ENCODE measurements around the gene PJA1. TPM values are rescaled to one million over a fixed set of nuclear protein-coding genes. Genes with fewer than 3 reads are reported as not detected.

Gene PJA1, protein sequence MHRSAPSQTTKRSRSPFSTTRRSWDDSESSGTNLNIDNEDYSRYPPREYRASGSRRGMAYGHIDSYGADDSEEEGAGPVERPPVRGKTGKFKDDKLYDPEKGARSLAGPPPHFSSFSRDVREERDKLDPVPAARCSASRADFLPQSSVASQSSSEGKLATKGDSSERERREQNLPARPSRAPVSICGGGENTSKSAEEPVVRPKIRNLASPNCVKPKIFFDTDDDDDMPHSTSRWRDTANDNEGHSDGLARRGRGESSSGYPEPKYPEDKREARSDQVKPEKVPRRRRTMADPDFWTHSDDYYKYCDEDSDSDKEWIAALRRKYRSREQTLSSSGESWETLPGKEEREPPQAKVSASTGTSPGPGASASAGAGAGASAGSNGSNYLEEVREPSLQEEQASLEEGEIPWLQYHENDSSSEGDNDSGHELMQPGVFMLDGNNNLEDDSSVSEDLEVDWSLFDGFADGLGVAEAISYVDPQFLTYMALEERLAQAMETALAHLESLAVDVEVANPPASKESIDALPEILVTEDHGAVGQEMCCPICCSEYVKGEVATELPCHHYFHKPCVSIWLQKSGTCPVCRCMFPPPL
- 100 to 1,000 TPM in 3 of 4 donors, 10 to 100 TPM in 1; 88.0 to 112 (median 103) TPM for polyA plus RNA-seq (ENCODE audit: insufficient read length in 4 of 4)

DNA sequence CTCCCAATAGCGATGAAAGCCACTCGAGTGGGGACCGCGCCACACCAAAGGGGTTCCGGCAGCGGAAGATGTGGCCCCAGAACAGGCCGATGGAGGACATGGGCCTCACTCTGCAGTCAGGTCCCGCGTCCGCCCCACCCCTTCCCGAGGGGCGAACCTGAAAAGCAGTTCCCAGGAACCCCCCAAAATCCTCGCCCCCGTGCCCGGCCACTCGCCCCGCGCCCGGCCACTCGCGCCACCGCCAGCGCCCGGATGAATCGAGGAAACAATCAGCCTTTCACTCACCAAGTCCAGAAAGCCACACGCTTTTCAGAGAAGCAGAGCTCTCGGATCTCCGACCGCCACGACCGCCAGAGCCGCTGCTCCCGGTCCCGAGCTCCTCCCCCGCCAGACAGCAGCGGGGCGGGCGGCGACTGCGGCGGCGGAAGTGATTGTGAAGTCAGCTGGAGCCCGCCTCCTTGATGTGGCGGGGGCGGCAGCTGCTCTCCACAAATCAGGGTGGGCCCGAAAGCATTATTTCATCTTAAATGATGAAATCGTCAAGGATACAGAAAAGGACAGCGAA lies at the start of gene PJA1:
Gene PJA1, minus strand, starts transcription at position 367 of the 565 bp plus-strand sequence. CDS start 2,380 bp downstream, outside the sequence.
- peak in 1 of 4 donors; percentile 40 for DNase-seq (ENCODE audit: low read depth in 4 of 4, low spot score in 3 of 4)

DNA sequence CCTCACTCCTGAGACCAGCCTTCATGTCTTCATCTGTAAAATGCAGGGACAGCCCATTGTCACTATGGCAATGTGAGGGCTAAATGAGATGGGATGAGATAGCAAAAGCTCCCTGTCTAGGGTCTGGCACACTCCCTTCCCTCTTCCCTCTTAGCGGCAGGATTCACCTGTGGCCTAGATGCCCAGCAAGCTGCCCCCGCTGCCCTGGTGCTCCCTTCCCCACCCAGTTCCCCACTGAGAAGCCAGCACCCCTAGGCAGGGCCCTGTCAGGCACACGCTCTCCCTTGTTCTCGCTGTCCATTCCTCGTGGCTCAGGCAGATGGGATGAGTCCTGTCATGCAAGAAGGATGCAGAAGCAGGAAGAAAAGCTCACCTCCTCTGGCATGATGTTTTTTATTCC lies 49.2 kb upstream of the PJA1 start:
- DNase-seq (ENCODE audit: low read depth in 4 of 4, low spot score in 3 of 4): no peak

DNA sequence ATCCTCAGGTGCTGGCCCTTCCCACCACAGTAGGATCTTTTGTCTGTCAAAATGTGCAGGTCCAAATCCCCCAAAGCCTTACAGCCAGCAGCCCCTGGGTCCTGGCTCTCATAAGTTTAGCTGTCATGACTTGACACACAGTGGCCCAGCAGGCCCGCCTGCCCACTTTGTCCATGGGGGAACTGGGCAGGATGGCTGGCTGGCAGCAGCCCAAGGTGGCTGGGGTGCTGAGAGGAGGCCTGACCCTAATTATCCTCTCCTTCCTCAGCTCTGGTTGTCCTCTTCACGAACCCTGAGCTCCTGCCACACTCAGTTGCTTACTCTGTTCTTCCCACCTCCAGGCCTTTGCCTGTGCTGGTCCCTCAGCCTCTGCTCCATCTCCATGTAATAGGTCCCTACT lies 46.4 kb upstream of the PJA1 start:
- no peak for DNase-seq (ENCODE audit: low read depth in 4 of 4, low spot score in 3 of 4)

DNA sequence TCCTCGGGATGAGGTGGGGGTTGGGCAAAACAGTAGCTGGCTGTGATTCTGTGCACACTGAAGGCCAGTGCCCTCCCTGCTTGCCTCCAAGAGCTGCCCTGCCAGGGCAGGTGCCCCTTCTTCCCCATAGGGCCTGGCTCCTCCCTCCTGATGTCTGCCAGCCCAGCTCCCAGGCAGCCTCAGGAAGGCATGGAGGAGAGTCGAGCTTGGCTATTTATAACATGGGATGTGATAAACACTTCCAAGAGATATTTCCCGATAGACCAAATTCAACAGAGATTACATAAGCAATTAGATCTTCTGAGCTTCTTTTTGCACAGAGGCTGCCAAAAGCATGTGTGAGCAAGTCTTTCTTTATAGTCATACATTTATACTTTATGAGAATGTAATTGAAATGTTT lies 45.3 kb upstream of the PJA1 start:
- no peak for DNase-seq (ENCODE audit: low read depth in 4 of 4, low spot score in 3 of 4)

DNA sequence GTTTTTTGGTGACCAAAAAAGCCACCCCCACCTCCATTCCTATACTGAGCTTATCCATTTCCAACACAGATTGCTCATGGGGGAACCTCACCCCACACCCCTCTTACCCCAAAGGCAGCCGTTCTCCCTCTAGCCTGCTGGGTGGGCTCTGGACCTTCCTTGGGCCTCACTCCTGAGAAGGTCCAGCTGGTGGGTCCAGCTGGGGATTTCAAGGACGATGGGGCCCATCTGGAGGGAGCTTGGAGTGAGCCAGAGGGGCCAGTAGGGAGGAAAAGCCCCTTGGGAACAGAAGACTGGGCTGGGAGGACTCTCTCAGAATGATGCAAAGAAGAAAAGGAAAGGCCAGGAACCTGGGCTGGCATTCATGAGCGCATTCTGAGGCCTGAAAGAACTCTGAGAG lies 42.0 kb upstream of the PJA1 start:
- peak in 1 of 4 donors; percentile 36 for DNase-seq (ENCODE audit: low read depth in 4 of 4, low spot score in 3 of 4)

DNA sequence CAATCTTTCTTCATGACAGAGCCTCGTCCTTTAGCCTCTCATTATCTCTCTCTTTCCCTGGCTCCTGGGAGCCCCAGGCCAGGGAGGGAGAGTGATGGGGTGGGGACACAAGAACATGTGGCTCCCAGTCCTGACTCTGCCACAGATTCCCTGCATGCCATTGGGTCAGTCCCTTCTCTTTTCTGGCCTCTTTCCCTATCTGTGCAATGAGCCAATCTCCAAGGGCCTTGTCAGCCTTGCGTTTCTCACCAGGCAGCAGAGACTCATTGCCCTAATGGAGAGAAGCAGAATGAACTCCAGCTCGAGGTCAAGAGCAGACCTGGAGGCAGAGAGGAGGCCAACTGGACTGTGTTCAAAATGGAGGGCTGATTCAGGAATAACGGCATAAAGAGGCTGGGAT lies 38.4 kb upstream of the PJA1 start:
- DNase-seq (ENCODE audit: low read depth in 4 of 4, low spot score in 3 of 4): no peak

DNA sequence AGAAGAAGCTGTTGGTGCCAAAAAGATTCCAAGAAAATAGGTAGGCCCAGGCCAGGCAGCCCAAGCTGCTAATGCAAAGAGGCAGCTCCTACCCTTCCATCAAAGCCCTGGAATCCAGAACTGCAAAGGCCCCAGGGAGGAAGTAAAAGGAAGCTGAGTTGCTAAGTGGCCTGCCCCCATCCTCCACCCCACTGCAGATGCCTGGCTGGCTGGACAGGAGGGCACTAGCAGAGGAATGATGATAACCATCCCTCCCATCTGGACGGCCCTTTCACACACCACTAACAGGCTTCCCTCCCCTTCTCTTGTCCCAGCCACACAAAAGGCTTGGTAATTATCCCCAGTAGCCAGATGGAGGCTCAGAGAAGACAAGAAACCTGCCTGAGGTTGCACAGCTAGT lies 32.4 kb upstream of the PJA1 start:
- no peak for DNase-seq (ENCODE audit: low read depth in 4 of 4, low spot score in 3 of 4)

DNA sequence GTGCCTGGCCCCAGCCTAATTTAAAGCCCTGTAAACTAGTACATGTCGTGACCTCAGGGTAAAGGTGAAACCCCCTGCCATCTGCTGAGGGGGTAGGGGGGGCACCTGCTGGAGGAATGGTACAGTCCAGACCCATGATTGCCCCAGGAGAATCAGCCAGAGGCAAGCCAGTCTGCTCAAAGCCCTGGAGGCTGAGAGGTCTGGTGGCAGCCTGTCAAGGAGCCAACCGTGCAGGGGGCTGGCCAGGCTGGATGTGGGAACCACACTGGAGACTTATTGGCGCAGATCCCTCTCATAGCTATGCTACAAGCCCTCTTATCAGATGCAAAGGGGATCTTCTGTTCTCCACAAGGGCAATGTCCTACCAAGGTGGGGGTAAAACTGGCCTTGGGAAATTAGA lies 31.4 kb upstream of the PJA1 start:
- DNase-seq (ENCODE audit: low read depth in 4 of 4, low spot score in 3 of 4): no peak

DNA sequence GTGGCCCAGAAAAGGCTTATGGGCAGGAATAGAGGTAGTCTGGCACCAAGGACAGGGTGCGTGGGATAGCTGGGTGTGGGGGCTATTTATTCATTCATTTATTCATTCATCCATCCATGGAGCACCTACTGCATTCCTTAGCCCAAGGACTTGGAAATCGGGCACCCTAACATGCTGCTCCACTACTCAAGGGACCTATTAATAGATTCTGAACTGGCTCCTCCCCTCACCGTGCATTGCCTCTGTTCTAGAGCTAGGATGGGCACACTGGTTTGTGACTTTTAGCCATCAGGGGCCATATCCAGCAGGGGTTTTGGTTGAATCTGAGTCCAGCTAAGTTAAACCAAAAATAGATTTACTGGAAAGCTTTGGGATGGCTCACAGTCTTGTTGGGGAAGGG lies 30.6 kb upstream of the PJA1 start:
- no peak for DNase-seq (ENCODE audit: low read depth in 4 of 4, low spot score in 3 of 4)

DNA sequence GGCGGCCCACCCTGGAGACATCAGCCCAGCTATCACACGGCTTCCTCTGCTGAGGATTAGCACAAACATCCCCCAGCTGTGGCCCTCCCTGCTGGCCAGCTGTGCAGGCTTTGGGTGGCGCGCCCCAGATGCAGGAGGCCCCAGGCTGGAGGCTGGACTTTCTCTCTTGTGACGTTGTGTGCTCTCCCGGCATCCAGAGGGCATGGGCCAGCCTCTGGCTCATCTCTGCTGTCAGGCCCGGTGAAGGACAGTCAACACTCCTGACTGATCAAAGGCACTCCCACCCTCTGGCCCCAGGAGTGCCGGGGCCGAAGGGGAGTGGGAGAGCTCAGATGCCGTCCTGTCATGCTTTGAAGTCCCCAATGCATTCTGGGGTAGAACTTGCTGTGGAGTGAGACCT lies 29.9 kb upstream of the PJA1 start:
- no peak for DNase-seq (ENCODE audit: low read depth in 4 of 4, low spot score in 3 of 4)

DNA sequence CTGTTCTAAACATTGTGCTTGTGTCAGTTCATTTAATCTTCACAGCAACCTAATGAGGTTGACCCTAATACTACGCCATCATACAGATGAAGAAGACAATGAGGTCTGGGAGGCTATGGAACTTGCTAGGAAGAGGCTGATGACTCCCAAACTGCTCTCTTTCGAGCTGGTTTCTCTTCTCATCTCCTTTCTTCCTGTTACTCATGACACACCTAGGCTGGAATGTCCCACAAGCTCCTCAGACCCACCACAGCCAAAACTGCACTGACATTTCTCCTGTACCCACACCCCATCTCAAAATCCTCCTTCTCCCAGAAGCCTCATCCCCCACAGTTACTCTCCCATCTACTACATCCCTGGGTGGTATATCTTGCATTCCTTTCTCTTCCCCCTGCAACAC lies 27.4 kb upstream of the PJA1 start:
- no peak for DNase-seq (ENCODE audit: low read depth in 4 of 4, low spot score in 3 of 4)

DNA sequence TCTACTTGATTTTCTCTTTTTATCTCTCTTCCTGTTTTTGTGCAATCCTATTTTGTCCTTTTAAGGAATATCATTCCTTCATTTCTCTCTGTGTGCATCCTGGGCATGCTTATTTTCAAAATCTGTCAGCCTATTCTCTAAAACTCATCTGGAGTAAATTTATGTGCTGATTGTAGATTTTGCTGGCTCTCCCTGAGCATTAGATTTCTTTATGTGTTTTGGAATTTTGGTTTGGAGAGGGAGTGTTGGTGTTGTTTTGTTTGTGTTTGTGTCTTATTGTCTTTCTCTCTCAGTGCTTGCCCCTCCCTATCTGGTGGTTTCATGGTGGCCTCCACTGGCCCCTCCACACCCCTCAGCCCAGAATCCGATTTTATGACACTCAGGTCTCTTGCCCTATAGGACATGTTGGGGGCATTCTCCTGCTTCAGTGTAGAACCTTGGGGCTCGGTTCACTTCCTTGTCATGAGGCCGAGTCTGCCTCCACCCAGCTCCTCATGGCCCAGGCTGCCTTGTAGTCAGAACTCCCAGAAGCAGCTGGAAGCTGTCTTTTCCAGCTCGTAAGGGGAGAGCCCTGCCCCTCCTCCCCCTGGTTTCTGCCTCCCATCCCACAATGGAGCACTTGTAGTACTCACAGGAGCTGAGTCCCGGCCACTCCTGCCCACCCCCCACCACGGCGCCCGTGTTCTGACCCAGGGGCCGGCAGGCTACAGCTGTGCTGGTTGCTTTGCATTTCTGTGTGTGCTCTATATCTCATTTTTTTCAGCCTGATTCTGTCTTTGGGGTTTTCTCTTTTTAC lies 24.5 kb upstream of the PJA1 start:
- DNase-seq (ENCODE audit: low read depth in 4 of 4, low spot score in 3 of 4): peak in 1 of 4 donors; percentile 48

DNA sequence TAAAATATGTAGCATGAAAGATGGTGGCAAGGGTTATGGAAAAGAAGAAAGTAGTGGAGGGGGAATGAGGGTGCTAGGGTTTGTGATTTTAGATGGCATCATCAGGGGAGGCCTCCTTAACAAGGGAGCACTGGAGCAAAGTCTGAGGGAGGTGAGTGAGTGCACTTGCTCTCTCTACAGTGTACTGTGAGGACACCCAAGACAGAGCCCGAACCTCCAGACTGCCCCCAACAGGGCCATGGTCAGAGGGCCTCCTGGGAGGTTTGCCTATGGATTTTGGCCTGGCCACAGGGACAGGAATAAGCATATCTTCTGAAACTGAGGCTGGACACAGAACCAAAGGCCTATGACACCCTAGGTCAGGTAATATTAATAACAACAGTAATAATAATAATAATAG lies 21.4 kb upstream of the PJA1 start:
- no peak for DNase-seq (ENCODE audit: low read depth in 4 of 4, low spot score in 3 of 4)

DNA sequence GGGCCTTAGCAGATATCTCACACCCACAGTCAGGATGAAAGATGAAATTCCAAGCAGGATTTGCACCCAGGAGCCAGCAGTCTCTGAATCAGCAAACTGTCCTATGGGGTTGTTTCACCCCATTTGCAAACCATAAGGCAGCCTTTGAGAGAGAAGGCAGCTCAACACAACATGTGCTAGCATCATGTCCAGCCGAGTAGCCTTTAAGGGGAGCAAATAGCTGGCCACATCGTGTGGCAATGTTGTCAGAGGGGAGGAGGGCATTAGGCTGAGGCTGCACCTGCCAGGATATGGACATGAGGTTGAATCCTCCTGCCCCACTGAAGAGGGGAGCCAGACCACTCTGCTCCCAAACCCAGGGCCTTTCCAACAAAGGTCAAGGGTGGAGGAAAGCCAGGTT lies 20.6 kb upstream of the PJA1 start:
- no peak for DNase-seq (ENCODE audit: low read depth in 4 of 4, low spot score in 3 of 4)

DNA sequence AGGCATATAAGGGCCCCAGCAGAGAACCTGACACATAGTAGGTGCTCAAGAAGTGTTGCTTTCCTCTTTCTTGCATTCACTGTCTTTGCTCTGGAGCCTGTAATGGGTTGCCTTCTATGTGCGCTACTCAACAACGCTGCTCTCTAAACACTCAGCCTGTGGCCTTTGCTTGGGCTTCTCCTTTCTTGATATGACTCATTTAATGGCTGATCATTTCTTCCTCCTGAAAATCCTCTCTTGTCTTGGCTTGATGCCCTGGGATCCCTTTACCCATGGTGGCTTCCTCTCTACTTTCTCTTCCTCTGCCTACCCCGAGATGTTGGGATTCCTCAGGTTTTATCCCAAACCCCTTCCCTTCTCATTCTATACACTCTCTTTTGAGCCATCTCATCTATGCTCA lies 19.9 kb upstream of the PJA1 start:
- DNase-seq (ENCODE audit: low read depth in 4 of 4, low spot score in 3 of 4): no peak

DNA sequence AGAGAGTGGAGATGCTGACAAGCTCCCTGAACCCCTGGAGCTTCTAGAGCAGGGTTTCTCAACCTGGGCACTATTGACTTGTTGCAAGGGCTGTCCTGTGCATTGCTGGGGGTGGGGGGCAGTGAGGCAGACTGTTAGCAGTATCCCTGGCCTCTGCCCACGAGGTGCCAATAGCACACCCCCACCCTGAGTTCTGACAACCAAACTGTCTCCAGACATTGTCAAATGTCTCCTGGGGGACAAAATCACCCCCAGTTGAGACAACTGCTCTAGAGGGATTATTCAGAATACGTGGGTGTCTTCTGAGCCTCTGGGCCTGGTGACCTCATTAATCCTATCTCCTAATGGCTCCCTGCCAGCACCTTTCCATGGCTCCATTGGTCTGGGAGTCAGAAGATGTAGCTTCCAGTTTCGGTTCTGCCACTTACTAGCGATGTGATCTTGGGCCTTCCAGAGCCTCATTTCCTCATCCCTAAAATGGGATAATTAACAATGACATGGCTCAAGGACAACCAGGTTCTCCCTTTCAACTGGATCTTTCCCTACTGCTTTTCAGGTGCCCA lies 17.6 kb upstream of the PJA1 start:
- DNase-seq (ENCODE audit: low read depth in 4 of 4, low spot score in 3 of 4): no peak

DNA sequence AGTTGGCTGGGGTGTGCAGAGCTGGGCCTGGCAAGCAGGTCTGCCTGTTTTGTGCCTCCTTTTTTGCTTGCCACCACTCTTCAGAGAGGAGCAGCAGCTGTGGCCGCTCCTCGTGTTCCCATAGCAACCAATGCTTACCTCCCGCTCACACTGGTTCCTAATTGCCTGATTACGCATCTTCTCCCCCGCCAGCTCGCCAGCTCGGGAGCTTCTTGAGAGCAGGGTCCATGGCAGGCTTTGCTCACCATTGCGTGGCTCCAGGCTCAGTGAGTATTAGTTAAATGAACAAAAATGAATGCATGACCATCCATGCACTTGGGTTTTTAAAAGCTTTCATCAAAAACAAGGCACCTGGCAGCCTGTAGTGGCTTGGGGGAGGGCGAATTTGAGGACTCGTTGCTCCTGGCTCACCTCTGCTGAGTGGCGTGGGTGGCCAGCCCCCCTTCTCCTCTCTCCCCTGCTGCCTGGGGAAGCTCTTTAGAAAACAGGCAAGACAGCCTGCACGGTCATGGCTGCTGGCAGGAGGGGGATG lies 14.2 kb upstream of the PJA1 start:
- DNase-seq (ENCODE audit: low read depth in 4 of 4, low spot score in 3 of 4): peak in 1 of 4 donors; percentile 49

DNA sequence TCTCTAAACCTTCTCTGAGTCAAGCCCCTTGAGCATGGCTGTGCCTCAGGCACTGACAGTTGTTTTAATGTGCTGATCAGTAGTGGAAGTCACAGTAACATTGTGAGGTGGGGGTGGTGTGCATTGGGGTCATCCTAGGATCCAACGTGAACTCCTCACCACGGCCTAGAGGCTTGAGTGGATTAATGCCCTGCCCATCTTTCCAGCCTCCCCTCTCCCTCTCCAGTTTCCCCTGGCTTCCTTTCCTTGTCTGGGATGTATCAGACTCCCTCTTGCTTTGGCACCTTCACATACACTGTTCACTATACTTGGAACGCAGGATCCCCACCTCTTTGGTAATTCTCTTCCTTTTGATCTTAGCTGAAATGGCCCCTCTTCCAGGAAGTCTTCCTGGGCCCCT lies 13.3 kb upstream of the PJA1 start:
- no peak for DNase-seq (ENCODE audit: low read depth in 4 of 4, low spot score in 3 of 4)

DNA sequence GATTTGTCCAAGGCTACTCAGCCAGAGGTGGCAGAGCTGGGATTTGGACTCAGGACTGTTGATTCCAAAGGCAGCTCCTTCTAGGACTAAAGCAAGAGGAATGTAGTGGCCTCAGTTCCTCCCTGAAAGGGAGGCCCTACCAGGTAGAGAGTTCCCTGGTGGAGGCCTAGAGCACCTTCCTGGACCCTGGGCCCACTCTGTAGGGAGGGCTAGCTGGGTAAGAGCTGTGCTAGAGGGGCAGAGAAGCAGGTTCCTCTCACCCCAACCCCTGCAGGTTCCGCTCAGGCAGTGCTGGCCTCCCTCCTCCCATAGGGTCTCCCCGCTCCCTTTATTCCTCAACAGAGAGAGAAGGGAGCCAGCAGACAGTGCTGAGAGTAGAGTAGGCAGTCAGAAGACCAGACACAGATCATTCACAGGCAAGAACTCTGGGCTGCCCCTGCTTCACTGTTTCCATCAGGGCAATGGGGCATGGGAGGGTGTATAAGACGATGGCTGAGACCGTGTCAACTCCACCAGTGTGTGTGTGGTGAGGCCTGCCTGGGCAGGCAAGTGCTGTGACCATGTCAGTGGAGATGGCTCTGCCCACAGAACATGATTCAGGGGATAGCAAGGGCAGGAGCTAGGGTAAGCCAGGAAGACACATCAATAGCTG lies 12.4 kb upstream of the PJA1 start:
- DNase-seq (ENCODE audit: low read depth in 4 of 4, low spot score in 3 of 4): no peak

DNA sequence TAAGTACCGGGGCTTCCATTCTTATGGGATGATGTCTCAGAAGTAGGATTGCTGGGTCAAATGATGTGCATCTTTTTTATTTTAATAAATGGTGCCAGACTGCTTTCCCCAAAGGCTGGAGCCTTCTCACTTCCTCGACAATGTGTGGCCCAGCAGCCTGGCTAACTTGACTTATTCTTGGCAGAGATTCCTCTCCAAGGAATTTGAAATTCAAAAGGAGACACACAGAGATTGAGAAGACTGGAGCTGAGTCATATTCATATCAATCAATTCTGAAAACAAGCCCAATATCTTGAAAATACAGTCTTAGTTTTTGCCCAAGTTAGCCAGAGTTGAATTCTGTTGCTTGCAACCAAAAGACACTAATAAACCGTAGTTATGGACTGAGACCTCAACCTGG lies 10.8 kb upstream of the PJA1 start:
- DNase-seq (ENCODE audit: low read depth in 4 of 4, low spot score in 3 of 4): no peak
